Measurements from ENCODE around the gene CDK17. TPM values are rescaled to one million over a fixed set of nuclear protein-coding genes. Genes with fewer than 3 reads are reported as not detected.

The CDK17 gene
- total RNA-seq, 4 donors from 2014 or later = 32.4 to 64.7 (median 49.0) TPM

- peak in 1 of 2 donors; percentile 18 for DNase-seq
- Histone ChIP-seq H3K27ac (peak overlapping the region; percentile 39 to 67 (median 51)), H3K9me3 (no peaks in the 10 kb centered on the region), H3K4me1 (peaks cover 5 to 27% of the 10 kb centered on the region in 2 donors), H3K36me3 (no peaks in the 10 kb centered on the region), H3K4me3 (replicated peaks in 1 of 3) (no peak overlapping the region), H3K27me3 (no peaks in the 10 kb centered on the region)
- intact Hi-C loops (cut with DNase I) = no loop called here
- 45 to 65% methylated on average over 9 of the region's 9 CpGs for WGBS, 2 donors
- TF ChIP-seq POLR2A (IDR thresholded peaks at IDR 0.05) = no peak
- TF ChIP-seq, protein P1, sequence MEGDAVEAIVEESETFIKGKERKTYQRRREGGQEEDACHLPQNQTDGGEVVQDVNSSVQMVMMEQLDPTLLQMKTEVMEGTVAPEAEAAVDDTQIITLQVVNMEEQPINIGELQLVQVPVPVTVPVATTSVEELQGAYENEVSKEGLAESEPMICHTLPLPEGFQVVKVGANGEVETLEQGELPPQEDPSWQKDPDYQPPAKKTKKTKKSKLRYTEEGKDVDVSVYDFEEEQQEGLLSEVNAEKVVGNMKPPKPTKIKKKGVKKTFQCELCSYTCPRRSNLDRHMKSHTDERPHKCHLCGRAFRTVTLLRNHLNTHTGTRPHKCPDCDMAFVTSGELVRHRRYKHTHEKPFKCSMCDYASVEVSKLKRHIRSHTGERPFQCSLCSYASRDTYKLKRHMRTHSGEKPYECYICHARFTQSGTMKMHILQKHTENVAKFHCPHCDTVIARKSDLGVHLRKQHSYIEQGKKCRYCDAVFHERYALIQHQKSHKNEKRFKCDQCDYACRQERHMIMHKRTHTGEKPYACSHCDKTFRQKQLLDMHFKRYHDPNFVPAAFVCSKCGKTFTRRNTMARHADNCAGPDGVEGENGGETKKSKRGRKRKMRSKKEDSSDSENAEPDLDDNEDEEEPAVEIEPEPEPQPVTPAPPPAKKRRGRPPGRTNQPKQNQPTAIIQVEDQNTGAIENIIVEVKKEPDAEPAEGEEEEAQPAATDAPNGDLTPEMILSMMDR (IDR thresholded peaks at IDR 0.05) = no peak
These were observed 158.4 kb downstream of the CDK17 start for GRCh38 chr12:96241846-96242256.

DNA sequence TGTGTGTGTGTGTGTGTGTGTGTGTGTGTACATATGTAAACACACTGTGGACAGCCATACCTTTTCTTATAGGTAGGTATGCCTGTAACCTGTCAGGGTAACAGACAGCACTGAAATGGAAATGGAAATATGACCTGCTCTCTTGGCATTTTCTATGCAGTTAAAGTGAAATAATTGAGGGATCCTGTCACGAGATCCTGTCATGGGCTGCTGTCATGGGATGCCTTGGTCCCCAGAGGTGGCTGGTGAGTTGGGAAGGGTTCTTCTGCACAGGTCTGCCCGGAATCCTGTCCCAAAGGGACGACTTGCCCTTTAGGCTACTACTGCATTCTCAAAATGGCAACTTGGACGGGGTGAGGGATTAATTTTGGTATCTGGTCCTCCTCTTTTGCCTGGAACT is 158.8 kb downstream of the CDK17 start:
- intact Hi-C loops (cut with DNase I) = no loop called here
- WGBS, 2 donors = 71 to 81% methylated on average over 4 of the region's 4 CpGs
- DNase-seq = no peak
- H3K27ac ChIP-seq = peak overlapping the region; percentile 39 to 67 (median 51)
- no peaks in the 10 kb centered on the region for H3K9me3 ChIP-seq
- no peaks in the 10 kb centered on the region for H3K27me3 ChIP-seq
- H3K4me1 ChIP-seq = peaks cover 5 to 31% of the 10 kb centered on the region in 2 donors
- no peak overlapping the region for H3K4me3 ChIP-seq (replicated peaks in 1 of 3)
- TF ChIP-seq, protein P1 (IDR thresholded peaks at IDR 0.05) = no peak
- TF ChIP-seq POLR2A (IDR thresholded peaks at IDR 0.05) = no peak
- no peaks in the 10 kb centered on the region for H3K36me3 ChIP-seq

- intact Hi-C loops (cut with DNase I) = no loop called here
- peak overlapping the region in 1 of 3 donors; percentile 51 for H3K27ac ChIP-seq
- no peaks in the 10 kb centered on the region for H3K9me3 ChIP-seq
- DNase-seq = no peak
- WGBS, 2 donors = 62 to 69% methylated on average over 11 of the region's 11 CpGs
- TF ChIP-seq, protein P1 (IDR thresholded peaks at IDR 0.05) = no peak
- no peak for TF ChIP-seq POLR2A (IDR thresholded peaks at IDR 0.05)
- peaks cover 5 to 39% of the 10 kb centered on the region in 2 donors for H3K4me1 ChIP-seq
- no peaks in the 10 kb centered on the region for H3K36me3 ChIP-seq
- H3K4me3 ChIP-seq (replicated peaks in 1 of 3) = no peak overlapping the region
- no peaks in the 10 kb centered on the region for H3K27me3 ChIP-seq
These were observed 159.6 kb downstream of the CDK17 start for GRCh38 chr12:96240656-96241055.

GRCh38 chr12:96239711-96240635 is 160.3 kb downstream of the CDK17 start:
- intact Hi-C loops (cut with DNase I) = no loop called here
- 75 to 85% methylated on average over 13 to 16 of the region's 18 CpGs for WGBS, 2 donors
- Histone ChIP-seq H3K4me3 (replicated peaks in 1 of 3) (no peak overlapping the region), H3K27ac (peak overlapping the region in 1 of 3 donors; percentile 51), H3K36me3 (no peaks in the 10 kb centered on the region), H3K9me3 (no peaks in the 10 kb centered on the region), H3K27me3 (no peaks in the 10 kb centered on the region), H3K4me1 (peaks cover 5 to 46% of the 10 kb centered on the region in 2 donors)
- TF ChIP-seq, protein P1 (IDR thresholded peaks at IDR 0.05) = no peak
- no peak for TF ChIP-seq POLR2A (IDR thresholded peaks at IDR 0.05)
- no peak for DNase-seq

Measured in thyroid gland (tissue), 4 donors.